ENCODE measurements around the gene CERS4. TPM values are rescaled to one million over a fixed set of nuclear protein-coding genes. Genes with fewer than 3 reads are reported as not detected.

CERS4 gene
- total RNA-seq, 1 experiment from 2014 or later: 43.9 TPM

DNA sequence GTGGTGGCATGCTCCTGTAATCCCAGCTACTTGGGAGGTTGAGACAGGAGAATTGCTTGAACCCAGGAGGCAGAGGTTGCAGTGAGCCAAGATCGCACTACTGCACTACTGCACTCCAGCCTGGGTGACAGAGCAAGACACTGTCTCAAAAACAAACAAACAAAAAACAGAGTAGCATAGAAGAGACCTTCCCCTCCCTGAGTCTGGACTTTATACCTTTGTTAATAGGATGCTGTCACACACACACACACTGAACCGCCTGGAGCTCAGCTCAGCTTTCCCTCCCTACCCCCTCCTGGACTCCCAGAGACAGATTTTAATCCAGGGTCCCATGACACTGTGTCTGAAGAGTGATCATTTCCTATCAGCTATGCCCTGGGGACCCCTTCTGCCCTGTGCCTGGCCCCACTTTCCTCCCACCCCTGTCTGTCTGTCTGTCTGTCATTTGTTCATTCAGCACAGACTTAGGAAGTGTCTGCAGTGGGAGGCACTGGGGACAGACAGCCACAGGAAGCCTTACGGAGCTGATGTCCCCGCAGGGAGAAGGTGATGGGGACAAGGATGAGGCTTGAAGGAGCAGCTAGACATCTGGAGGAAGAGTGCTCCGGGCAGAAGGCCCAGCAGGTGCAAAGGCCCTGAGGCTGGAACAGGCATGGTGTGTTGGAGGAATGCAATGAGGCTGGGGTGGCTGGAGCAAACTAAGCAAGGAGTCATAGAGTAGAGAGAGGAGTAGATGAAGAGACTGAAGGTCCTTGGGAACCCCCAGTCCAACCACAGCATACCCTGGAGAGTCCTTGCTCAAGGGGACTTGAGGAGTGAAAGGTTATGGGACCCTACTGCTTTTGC, 4.9 kb downstream of the CERS4 start:
- TF ChIP-seq, protein P1, sequence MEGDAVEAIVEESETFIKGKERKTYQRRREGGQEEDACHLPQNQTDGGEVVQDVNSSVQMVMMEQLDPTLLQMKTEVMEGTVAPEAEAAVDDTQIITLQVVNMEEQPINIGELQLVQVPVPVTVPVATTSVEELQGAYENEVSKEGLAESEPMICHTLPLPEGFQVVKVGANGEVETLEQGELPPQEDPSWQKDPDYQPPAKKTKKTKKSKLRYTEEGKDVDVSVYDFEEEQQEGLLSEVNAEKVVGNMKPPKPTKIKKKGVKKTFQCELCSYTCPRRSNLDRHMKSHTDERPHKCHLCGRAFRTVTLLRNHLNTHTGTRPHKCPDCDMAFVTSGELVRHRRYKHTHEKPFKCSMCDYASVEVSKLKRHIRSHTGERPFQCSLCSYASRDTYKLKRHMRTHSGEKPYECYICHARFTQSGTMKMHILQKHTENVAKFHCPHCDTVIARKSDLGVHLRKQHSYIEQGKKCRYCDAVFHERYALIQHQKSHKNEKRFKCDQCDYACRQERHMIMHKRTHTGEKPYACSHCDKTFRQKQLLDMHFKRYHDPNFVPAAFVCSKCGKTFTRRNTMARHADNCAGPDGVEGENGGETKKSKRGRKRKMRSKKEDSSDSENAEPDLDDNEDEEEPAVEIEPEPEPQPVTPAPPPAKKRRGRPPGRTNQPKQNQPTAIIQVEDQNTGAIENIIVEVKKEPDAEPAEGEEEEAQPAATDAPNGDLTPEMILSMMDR (conservative IDR thresholded peaks at IDR 0.05; ENCODE audit: low read depth, low read length): no peak
- TF ChIP-seq EZH2phosphoT487 (IDR thresholded peaks at IDR 0.05; ENCODE audit: borderline replicate concordance, low read length) (no peak), EZH2 (IDR thresholded peaks at IDR 0.05; ENCODE audit: low read length, unreplicated experiment) (no peak)
- POLR2A ChIA-PET (ENCODE audit: unreplicated experiment): no interaction called here
- BruUV-seq (replicated peaks): no TSS peak
- Histone ChIP-seq H3F3A (ENCODE audit: low read length, unreplicated experiment) (no peaks in the 10 kb centered on the region), H3K9ac (ENCODE audit: low read length) (no peak overlapping the region), H3K9me3 (ENCODE audit: low read length) (no peaks in the 10 kb centered on the region), H3K4me3 (ENCODE audit: low read length) (no peak overlapping the region), H3K4me1 (ENCODE audit: insufficient read depth, low read length) (peaks cover 10% of the 10 kb centered on the region), H3K36me3 (ENCODE audit: low read depth, low read length) (no peaks in the 10 kb centered on the region), H3K27ac (ENCODE audit: low read length) (no peak overlapping the region), H3K27me3 (ENCODE audit: low read length) (no peaks in the 10 kb centered on the region), H3K79me2 (ENCODE audit: low read length) (no peaks in the 10 kb centered on the region), H4K20me1 (ENCODE audit: low read length) (no peaks in the 10 kb centered on the region), H3K9me2 (replicated peaks; ENCODE audit: low read length) (no peaks in the 10 kb centered on the region), H3K4me2 (ENCODE audit: low read length) (no peak overlapping the region), H2AFZ (ENCODE audit: low read length) (no peak overlapping the region)
- intact Hi-C loops (cut with micrococcal nuclease): no loop called here
- ATAC-seq (no peak), DNase-seq (no peak)
- CTCF ChIA-PET: interaction anchor here (0.5 kb wide), 1 partner anchor 50 kb away, joined by 11 read pairs; no protein-coding TSS in a partner anchor

GRCh38 chr19:8214802-8215201, 5.6 kb downstream of the CERS4 start:
- ChIA-PET POLR2A (ENCODE audit: unreplicated experiment) (no interaction called here), CTCF (no interaction called here)
- H3K9me2 ChIP-seq (replicated peaks; ENCODE audit: low read length): no peaks in the 10 kb centered on the region
- ATAC-seq (no peak), DNase-seq (no peak)
- H3K27ac ChIP-seq (ENCODE audit: low read length): no peak overlapping the region
- H3K36me3 ChIP-seq (ENCODE audit: low read depth, low read length): no peaks in the 10 kb centered on the region
- intact Hi-C loops (cut with micrococcal nuclease): no loop called here
- TF ChIP-seq, protein P1 (conservative IDR thresholded peaks at IDR 0.05; ENCODE audit: low read depth, low read length): no peak
- TF ChIP-seq EZH2 (IDR thresholded peaks at IDR 0.05; ENCODE audit: low read length, unreplicated experiment) (no peak), EZH2phosphoT487 (IDR thresholded peaks at IDR 0.05; ENCODE audit: borderline replicate concordance, low read length) (no peak)
- no peaks in the 10 kb centered on the region for H3K9me3 ChIP-seq (ENCODE audit: low read length)
- H3K4me3 ChIP-seq (ENCODE audit: low read length): no peak overlapping the region
- peaks cover 9% of the 10 kb centered on the region for H3K4me1 ChIP-seq (ENCODE audit: insufficient read depth, low read length)
- H2AFZ ChIP-seq (ENCODE audit: low read length): no peak overlapping the region
- BruUV-seq (replicated peaks): no TSS peak
- no peaks in the 10 kb centered on the region for H4K20me1 ChIP-seq (ENCODE audit: low read length)
- no peaks in the 10 kb centered on the region for H3K79me2 ChIP-seq (ENCODE audit: low read length)
- no peak overlapping the region for H3K4me2 ChIP-seq (ENCODE audit: low read length)
- no peaks in the 10 kb centered on the region for H3F3A ChIP-seq (ENCODE audit: low read length, unreplicated experiment)
- H3K9ac ChIP-seq (ENCODE audit: low read length): no peak overlapping the region
- H3K27me3 ChIP-seq (ENCODE audit: low read length): no peaks in the 10 kb centered on the region

DNA sequence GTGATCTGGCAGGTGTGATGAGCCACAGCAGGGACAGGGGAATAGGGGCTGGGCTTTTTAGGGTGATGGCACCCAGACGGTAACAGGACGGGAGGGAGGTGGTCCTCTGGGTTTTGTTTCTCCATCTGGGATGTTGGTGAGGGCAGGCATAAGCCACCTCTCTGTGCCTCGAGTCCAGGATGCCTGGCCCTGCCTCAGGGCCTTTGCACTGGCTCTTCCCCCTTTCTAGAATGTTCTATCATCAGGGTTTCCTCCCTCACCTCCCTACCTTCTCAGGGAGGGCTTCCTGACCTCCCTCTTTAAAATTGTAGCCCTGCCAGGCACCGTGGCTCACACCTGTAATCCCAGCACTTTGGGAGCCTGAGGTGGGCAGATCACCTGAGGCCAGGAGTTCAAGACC, 6.6 kb downstream of the CERS4 start:
- no peak overlapping the region for H3K27ac ChIP-seq (ENCODE audit: low read length)
- H3K9me3 ChIP-seq (ENCODE audit: low read length): no peaks in the 10 kb centered on the region
- BruUV-seq (replicated peaks): no TSS peak
- H3K9ac ChIP-seq (ENCODE audit: low read length): no peak overlapping the region
- H3K4me3 ChIP-seq (ENCODE audit: low read length): no peak overlapping the region
- DNase-seq: no peak
- ChIA-PET POLR2A (ENCODE audit: unreplicated experiment) (no interaction called here), CTCF (no interaction called here)
- H3F3A ChIP-seq (ENCODE audit: low read length, unreplicated experiment): no peaks in the 10 kb centered on the region
- H3K79me2 ChIP-seq (ENCODE audit: low read length): no peaks in the 10 kb centered on the region
- no peak overlapping the region for H2AFZ ChIP-seq (ENCODE audit: low read length)
- H3K9me2 ChIP-seq (replicated peaks; ENCODE audit: low read length): no peaks in the 10 kb centered on the region
- no peak overlapping the region for H3K4me2 ChIP-seq (ENCODE audit: low read length)
- H3K4me1 ChIP-seq (ENCODE audit: insufficient read depth, low read length): no peaks in the 10 kb centered on the region
- TF ChIP-seq, protein P1 (conservative IDR thresholded peaks at IDR 0.05; ENCODE audit: low read depth, low read length): no peak
- TF ChIP-seq EZH2 (IDR thresholded peaks at IDR 0.05; ENCODE audit: low read length, unreplicated experiment) (no peak), EZH2phosphoT487 (IDR thresholded peaks at IDR 0.05; ENCODE audit: borderline replicate concordance, low read length) (no peak)
- H3K27me3 ChIP-seq (ENCODE audit: low read length): no peaks in the 10 kb centered on the region
- ATAC-seq: no peak
- H3K36me3 ChIP-seq (ENCODE audit: low read depth, low read length): no peaks in the 10 kb centered on the region
- intact Hi-C loops (cut with micrococcal nuclease): no loop called here
- H4K20me1 ChIP-seq (ENCODE audit: low read length): no peaks in the 10 kb centered on the region
